Hematopoietic multipotent progenitor cell treated with erythropoietin and hydrocortisone succinate and interleukin-3 and kit ligand, for 6 days (in vitro differentiated cells): ENCODE measurements around the gene MEIOB.

Source experiments
- DNase-seq: peaks from one replicate; pipeline ENCODE4 v3.0.0-alpha.2; 2015

Gene MEIOB

DNA sequence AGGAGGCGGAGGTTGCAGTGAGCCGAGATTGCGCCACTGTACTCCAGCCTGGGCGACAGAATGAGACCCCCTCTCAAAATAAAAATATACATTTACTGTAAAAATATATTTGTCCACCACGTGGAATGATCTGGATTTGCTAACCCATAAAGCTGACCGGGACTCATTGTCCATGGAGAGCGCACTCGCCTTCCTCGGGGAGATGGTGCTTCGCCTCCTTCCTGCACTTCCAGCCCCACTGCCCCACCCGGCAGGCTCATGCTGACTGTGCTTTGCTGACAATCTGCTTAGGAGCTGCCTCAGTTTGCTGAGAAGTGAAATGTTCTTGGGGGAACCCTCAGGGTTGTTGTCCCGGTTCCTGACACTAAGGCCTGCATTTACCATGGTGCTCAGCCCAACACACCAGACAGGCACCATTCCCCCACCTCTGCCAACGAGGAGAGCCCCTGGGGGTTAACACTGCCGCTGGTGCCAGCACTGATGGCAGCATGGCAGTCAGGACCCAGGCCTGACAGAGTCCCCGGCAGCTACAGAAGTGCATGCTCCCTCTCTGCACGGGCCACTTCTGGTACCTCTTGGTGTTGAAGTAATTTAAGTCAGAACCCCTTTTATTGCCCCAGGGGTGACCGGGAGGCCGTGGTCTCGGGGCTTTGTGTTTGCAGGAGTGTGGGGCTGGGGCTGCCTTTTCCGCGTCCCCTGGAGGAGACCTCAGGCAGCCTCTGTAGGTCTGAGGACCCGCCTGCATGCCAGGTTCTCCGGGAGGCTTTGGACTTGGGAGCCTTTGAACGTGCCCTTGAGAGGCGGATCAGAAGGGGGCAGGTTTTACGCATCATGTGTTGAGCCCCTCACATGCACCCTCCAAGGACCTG is 86.8 kb downstream of the MEIOB start:
- DNase-seq, result no peak
